Activated CD8-positive, alpha-beta memory T cell treated with anti-CD3 and anti-CD28 coated beads, Interleukin-2, amount 50 U/mL, for 48 hours (primary cell): Measurements from ENCODE around the gene RDH13.
"Not testable (repeated sequence)": the region's sequence is repeated elsewhere in the genome, so short reads cannot be mapped to it uniquely, and the experiment has no call there.

Source experiments
- DNase-seq: peaks from one replicate; pipeline ENCODE4 v3.0.0-alpha.2; 2020

The RDH13 gene

GRCh38 chr19:55075371-55075998 lies 12.5 kb upstream of the RDH13 start, which contains the start of gene EPS8L1:
TSS of gene EPS8L1 (plus strand) at chr19:55075869. CDS start at chr19:55076445, 576 bp downstream.
- no peak for DNase-seq

DNA sequence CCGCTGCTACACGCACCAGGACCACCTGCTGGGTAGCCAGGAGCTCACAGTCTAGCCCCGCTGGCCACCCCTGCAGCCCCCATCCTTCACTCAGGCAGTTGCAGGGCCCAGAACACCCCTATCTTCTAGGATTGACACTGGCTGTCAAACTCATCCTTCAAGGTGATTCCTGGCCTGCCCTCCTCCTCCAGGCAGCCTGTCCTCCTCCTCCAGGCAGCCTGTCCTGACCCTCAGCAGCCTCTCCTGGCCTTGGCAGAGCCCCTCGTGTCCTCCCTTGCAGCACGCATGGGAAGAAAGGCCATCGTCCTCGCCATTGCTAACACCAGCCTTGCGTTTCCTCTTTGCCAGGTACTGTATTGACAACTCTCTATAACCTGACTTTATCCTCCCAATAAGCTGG lies 9.0 kb upstream of the RDH13 start:
- no peak for DNase-seq

DNA sequence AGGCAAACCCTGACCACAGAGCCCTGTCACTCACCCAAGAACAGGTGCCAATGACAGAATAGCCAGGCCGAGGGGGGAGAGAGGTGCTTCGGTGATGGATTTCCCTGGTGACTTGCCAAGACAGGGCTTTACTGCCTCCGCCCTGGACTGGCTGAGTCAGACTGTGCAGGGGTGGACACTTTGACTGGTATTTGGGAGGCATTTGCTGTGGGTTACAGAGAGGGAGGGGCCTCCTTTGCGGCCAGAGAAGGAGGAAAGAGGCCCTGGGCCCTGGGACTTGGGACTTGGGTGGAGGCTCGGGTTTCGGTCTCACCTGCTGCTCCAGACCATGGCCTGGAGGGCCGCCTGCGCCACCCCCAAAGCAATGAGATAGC lies 8.2 kb upstream of the RDH13 start:
- DNase-seq = no peak

DNA sequence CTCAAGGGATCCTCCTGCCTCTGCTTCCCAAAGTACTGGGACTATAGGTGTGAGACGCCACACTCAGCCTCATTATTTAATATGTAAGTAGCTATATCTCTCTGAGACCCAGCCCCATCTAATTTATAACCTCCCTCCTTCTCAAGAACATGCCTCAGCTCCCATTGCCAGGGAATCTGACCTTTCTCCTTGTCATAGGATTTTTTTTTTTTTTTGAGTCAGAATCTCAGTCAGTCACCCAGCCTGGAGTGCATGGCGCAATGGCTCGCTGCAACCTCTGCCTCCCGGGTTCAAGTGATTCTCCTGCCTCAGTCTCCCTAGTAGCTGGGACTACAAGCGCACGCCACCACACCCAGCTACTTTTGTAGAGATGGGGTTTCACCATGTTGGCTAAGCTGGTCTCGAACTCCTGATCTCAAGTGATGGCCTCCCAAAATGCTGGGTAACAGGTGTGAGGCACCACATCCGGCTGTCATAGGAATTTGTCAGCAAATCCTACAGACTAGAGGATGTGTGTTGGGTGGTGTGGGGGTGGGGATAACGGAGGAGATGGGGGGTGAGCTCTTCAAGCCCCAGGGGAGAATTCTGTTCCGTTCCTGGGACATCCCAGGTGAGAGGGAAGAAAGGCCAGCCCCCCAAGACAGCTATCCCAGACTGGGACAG lies 7.6 kb upstream of the RDH13 start:
- no peak for DNase-seq

- no peak for DNase-seq
These were observed 6.9 kb upstream of the RDH13 start for GRCh38 chr19:55069865-55070197.

DNA sequence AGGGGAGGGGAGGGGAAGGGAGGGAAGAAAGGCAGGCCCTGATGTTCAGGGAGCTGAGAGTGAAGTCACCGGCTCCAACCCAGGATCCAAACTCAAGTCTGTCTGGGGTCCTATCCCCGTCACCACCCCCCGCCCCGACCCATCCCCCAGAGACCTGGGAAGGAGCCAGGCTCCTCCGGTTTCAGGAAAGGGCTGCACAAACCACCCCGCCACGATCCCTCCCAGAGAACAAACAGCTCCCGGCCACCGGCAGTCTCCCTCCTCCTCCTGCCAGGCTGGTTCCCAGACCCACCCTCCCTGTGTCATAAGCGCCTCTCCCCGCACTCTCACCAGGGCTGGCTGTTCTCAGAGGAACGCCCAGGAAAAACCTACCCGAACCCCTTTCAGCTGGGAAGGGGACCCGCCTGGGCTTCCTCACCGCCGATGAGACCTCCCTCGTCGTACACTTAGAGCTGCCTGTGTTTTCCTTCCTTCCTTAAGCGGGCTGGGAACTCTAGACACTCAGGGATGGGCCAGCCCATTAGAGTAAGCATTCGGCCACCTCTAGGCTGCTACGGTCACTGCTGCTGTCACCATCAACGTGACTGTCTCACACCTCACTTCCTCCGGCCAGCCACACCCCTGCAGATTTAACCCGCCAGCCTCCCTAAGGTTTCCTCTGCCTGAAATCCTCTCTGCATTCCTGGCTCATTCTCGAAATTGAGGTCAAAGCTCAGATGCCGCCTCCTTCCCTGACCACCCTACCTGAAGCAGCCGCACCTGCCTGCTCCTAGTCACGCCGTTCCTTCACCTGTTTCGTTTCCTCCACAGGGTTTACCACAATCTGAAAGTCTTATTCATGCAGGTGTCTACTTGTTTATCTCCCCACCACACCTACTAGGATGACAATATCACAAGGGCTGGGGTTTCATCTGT lies 6.3 kb upstream of the RDH13 start:
- no peak for DNase-seq

DNA sequence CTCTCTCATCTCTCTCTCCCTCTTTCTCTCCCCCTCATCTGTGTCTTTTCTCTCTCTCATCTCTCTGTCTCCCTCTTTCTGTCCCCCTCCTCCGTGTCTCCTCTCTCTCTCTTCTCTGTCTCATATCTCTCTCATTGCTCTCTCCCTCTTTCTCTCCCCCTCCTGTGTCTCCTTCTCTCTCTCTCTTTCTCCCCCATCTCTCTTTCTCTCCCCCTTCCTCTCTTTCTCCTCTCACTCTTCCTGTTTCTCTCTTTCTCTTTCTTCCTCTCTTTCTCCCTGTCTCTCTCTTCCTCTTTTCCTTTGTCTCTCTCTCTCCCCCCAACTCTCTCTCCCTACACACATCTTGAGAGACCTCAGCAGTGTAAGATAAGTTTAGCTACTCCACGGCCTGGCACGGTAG lies 4.9 kb upstream of the RDH13 start:
- DNase-seq = no peak

DNA sequence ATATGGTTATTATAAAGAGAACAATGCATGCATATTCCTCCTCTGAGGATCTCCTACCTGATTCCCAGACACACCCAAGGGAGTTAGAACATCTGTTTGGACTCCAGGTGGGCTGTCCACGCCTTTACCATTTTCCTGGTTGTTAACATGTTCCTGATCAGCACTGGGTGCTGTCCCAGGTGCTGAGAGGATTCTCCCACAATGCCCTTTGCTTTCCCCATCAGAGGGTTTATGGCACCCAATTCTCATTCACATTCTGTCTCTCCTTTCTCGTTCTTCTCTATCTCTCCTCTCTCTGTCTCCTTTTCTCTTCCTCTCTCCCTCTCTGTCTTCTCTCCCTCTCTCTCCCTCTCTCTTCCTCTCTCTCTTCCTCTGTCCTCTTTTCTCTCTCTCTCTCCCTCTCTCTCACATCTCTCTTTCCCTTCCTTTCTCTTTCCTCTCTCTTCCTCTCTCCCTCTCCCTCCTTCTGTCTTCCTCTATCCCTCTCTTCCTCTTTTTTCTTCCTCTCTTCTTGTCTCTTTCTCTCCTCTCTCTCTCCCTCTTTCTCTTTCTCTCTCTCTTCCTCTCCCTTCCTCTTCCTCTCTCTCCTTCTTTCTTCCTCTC lies 3.3 kb upstream of the RDH13 start:
- no peak for DNase-seq

GRCh38 chr19:55065516-55065915 lies 2.6 kb upstream of the RDH13 start:
- DNase-seq = not testable (repeated sequence)

GRCh38 chr19:55063492-55063843 lies 520 bp upstream of the RDH13 start:
- DNase-seq = no peak

GRCh38 chr19:55060287-55060686 lies 2.7 kb downstream of the RDH13 start:
- not testable (repeated sequence) for DNase-seq

- no peak for DNase-seq
These were observed 4.0 kb downstream of the RDH13 start for GRCh38 chr19:55058781-55059610.

DNA sequence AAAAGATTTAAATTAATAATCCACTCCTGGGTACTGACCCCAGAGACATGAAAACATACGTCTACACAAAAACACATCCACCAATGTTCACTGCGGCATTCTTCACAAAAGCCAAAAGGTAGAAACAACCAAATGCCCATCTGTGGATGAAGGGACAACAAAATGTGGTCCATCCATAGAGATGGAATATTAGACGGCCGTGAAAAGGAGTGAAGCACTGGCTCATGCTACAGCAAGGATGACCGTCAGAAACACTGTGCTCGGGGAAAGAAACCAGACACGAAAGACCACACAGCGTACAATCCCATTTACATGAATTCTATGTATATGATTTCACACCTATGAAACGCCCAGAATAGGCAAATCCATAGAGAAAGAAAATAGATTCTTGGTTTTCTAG lies 6.1 kb downstream of the RDH13 start:
- DNase-seq = no peak

GRCh38 chr19:55053735-55054134 lies 9.2 kb downstream of the RDH13 start:
- no peak for DNase-seq

DNA sequence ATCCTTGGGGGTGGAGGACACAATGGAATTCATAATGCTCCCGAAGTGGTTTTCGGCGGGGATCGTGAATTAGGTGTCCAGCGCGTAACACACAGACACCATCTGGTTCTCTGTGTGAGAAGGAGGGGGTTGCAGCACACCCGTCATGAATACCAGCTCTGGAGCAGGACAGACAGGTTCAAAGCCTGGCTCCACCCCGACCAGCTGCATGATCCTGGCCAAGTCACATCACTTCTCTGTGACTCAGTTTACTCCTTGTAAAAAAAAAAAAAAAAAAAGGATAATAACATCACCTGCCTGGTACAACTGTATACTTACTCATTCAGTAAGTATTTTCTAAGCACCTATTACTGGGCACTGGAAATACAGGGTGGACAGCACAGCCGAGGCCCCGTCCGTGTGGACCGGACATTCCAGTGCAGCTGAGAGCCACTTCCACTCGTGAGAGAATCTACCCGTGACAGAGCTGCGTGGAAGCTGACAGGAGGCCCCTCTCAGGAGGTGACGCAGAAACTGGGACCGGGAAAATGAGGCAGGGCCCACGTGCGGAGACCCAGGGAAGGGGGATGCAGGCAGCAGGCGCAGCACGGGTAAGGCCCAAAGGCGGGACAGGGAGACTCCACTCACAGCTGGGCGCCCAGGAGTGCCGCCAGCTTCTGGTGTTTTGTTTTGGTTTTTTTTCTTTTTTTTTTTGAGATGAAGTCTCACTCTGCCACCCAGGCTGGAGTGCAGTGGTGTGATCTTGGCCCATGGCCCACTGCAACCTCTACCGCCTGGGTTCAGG lies 12.0 kb downstream of the RDH13 start:
- DNase-seq = no peak

DNA sequence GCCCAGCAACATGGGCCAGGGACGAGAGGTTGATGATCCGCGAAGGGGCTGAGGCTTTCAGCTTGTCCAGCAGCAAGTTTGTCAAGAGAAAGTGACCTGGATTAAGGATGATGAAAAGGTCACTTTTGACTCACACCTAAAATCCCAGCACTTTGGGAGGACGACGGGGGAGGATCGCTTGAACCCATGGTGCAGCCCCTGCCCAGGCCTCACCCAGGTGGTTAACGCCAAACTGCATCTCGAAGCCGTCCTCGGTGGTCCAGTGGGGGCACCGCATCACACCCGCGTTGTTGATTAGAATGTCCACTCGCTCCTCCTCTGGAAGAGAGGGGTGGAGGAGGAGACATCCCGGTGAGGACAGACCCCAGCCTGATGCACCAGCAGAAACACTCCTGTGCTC lies 14.5 kb downstream of the RDH13 start:
- no peak for DNase-seq

- DNase-seq = no peak
These were observed 15.0 kb downstream of the RDH13 start for GRCh38 chr19:55047951-55048350.

DNA sequence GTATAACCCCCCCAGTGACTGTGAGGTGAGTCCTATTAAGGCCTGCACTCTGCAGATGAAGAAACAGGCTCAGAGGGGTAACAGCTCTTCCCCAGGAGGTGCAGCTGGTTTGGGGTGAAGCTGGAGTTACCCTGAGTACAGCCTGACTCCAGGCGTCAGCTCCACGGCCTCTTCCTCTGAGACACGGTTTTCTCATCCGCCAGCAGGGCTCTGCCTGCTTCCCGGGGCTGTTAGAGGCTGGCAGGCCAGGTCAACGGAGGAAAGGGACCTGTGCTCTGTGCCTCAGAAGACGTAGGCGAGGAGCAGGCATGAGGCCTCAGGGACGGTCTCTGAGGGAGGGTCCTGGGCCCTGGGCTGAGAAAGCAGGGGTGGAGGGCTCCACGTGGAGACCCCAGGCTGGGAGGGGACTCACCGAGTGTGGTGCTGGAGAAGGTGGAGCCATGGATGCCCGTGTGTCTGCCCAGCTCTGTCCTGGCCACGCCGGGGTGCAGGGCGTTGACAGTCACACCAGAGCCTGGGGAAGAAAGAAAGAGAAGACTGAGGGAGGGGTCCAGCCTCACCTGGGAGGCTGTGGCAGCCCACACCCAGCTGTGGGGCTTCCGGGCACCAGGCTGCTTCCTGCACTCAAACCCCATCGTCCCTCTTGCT lies 15.8 kb downstream of the RDH13 start:
- no peak for DNase-seq

GRCh38 chr19:55044771-55045716 lies 17.9 kb downstream of the RDH13 start:
- DNase-seq = no peak

DNA sequence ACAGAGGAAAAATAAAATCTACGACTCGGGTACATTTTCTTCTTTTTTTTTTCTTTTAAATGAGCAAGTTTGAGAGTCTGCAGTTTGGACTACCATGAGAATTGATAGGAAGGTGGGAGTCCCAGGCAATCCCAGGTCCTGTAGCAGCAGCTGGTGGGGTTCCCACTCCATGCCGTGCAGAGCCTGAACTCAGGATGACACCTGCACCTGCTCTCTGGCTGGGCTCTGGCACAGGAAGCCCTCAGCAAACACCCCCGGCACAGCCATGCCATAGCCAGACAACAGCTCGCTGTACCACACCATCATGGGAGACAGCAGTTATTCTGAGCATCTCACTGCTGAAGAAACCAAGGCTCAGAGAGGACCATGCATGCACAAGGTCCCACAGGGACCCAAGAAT lies 18.7 kb downstream of the RDH13 start:
- DNase-seq = no peak
